B cell (primary cell): Measurements from ENCODE around the gene NT5DC4. TPM values are rescaled to one million over a fixed set of nuclear protein-coding genes. Genes with fewer than 3 reads are reported as not detected.

Experiments used
- ATAC-seq: fragments of 200-7000 bp; cut with Tn5 transposase; one replicate; pipeline ENCODE4 v1.10.0; 2021; ENCODE audit warnings: low read depth, mild to moderate bottlenecking, moderate number of reproducible peaks, moderate library complexity
- CTCF ChIA-PET: fragments of 350-600 bp; sonication (Branson Sonifier 250); formaldehyde crosslinking; loops from one replicate; lab custom pipeline; 2021; ENCODE audit warnings: antibody characterized with exemption, inconsistent platforms; lab: Charles Lee
- POLR2A ChIA-PET: fragments of 350-600 bp; sonication (Branson Sonifier 250); formaldehyde crosslinking; loops from one replicate; lab custom pipeline; 2021; ENCODE audit warnings: antibody characterized with exemption; lab: Charles Lee
- DNase-seq: peaks from one replicate; pipeline ENCODE4 v3.0.0; 2013
- H2AFZ ChIP-seq: 2 replicates; pipeline ENCODE4 v1.6.1; 2012; ENCODE audit warnings: mild to moderate bottlenecking, low read depth, low read length; ENCODE audit not compliant: insufficient read depth, poor library complexity, severe bottlenecking
- H3K27ac ChIP-seq, 2 donors: 1 replicate in 1 of 2; 2 replicates in 1 of 2; pipeline ENCODE4 v1.5.1; 2012 to 2013; ENCODE audit warnings: low read length in 2 of 2, mild to moderate bottlenecking in 2 of 2, moderate library complexity in 1 of 2
- H3K27me3 ChIP-seq, 4 experiments: fragments of 200-600 bp in 1 of 4; sonication (generic) in 1 of 4; replicated peaks in 1 of 4; 1 replicate in 2 of 4; 2 replicates in 2 of 4; pipeline versions ENCODE4 v1.6.1 to v1.7.0; 2013 to 2016; ENCODE audit warnings: low read length in 3 of 4, mild to moderate bottlenecking in 2 of 4, mixed read lengths in 1 of 4, moderate library complexity in 1 of 4; ENCODE audit not compliant: insufficient read depth in 4 of 4, control insufficient read depth in 3 of 4; ENCODE audit errors: control extremely low read depth in 1 of 4
- H3K36me3 ChIP-seq, 2 experiments: replicated peaks in 1 of 2; 1 replicate in 1 of 2; 2 replicates in 1 of 2; pipeline versions ENCODE4 v1.6.1 to v1.7.1; 2013; ENCODE audit warnings: low read length in 1 of 2; ENCODE audit not compliant: insufficient read depth in 2 of 2, control insufficient read depth in 1 of 2; ENCODE audit errors: control extremely low read depth in 1 of 2, extremely low read depth in 1 of 2
- H3K4me1 ChIP-seq, 2 donors: fragments of 200-600 bp in 1 of 2; sonication (generic) in 1 of 2; 1 replicate in 1 of 2; 2 replicates in 1 of 2; pipeline versions ENCODE4 v1.5.1 to v1.6.1; 2013 to 2017; ENCODE audit warnings: low read length in 2 of 2; ENCODE audit not compliant: control insufficient read depth in 2 of 2, insufficient read depth in 2 of 2
- H3K4me2 ChIP-seq: replicated peaks from 2 replicates; pipeline ENCODE3; 2012; ENCODE audit warnings: mild to moderate bottlenecking, low read depth, low read length; ENCODE audit not compliant: poor library complexity, severe bottlenecking
- H3K4me3 ChIP-seq, 5 experiments: fragments of 200-600 bp in 1 of 5; sonication (generic) in 1 of 5; 1 replicate in 3 of 5; 2 replicates in 2 of 5; pipeline versions ENCODE4 v1.5.1 to v1.7.0; 2011 to 2016; ENCODE audit warnings: low read length in 4 of 5, mild to moderate bottlenecking in 4 of 5, low read depth in 2 of 5, control low read depth in 1 of 5, moderate library complexity in 1 of 5; ENCODE audit not compliant: insufficient read depth in 1 of 5; ENCODE audit errors: control extremely low read depth in 1 of 5, extremely low read depth in 1 of 5
- H3K79me2 ChIP-seq: fragments of 200-600 bp; sonication (generic); one replicate; pipeline ENCODE4 v1.6.0; 2016; ENCODE audit warnings: low read length; ENCODE audit not compliant: control insufficient read depth, insufficient read depth
- H3K9ac ChIP-seq: fragments of 200-600 bp; sonication (generic); 2 replicates; pipeline ENCODE4 v1.6.1; 2017; ENCODE audit warnings: mild to moderate bottlenecking, low read length, moderate library complexity
- H3K9me3 ChIP-seq, 3 donors: one replicate each; pipeline versions ENCODE4 v1.6.1 to v1.7.1; 2013; ENCODE audit warnings: low read length in 2 of 3; ENCODE audit not compliant: control insufficient read depth in 2 of 3, insufficient read depth in 1 of 3; ENCODE audit errors: control extremely low read depth in 1 of 3
- H4K20me1 ChIP-seq: 2 replicates; pipeline ENCODE4 v1.6.0; 2012; ENCODE audit warnings: mild to moderate bottlenecking, low read length; ENCODE audit not compliant: insufficient read depth, control insufficient read depth, poor library complexity, severe bottlenecking
- H3K27ac Mint-ChIP-seq: one replicate; pipeline ENCODE4 v1.8.0; 2021; ENCODE audit warnings: mixed read lengths
- H3K27me3 Mint-ChIP-seq: one replicate; pipeline ENCODE4 v1.8.0; 2021; ENCODE audit warnings: mixed read lengths
- H3K4me1 Mint-ChIP-seq: one replicate; pipeline ENCODE4 v1.8.0; 2021; ENCODE audit warnings: mixed read lengths
- H3K4me3 Mint-ChIP-seq: one replicate; pipeline ENCODE4 v1.8.0; 2021; ENCODE audit warnings: mixed read lengths
- H3K9me3 Mint-ChIP-seq: one replicate; pipeline ENCODE4 v1.8.0; 2022; ENCODE audit warnings: mixed read lengths; ENCODE audit not compliant: insufficient read depth
- CTCF ChIP-seq: fragments of 200-600 bp; IDR thresholded peaks from one replicate; pipeline ENCODE4 v1.8.0; 2022; ENCODE audit warnings: antibody characterized with exemption, mild to moderate bottlenecking
- EZH2 ChIP-seq: IDR thresholded peaks from 2 replicates; pipeline ENCODE4 v1.6.1; 2012; ENCODE audit warnings: borderline replicate concordance, low read depth, mild to moderate bottlenecking, moderate library complexity, low read length; ENCODE audit not compliant: insufficient read depth, poor library complexity, severe bottlenecking
- WGBS: methylation state at CpG from one replicate; pipeline ENCODE4 v1.1.5; 2013; ENCODE audit warnings: missing lambda C conversion rate; ENCODE audit not compliant: insufficient coverage; 5-methylcytosine and 5-hydroxymethylcytosine counted together
- intact Hi-C: fragments of 100-400 bp; cut with micrococcal nuclease; formaldehyde crosslinking; loops from one replicate; pipeline ENCODE4 v1.10.0; 2022
- polyA plus RNA-seq: library from polyadenylated mRNA; depleted of rRNA; stranded (reverse); fragments of >200 nt; gene quantifications from 2 replicates; pipeline ENCODE4 v1.2.3, GENCODE V29; 2012
- total RNA-seq, 2 donors: library from RNA; stranded (reverse); fragments of 120-200 nt in 1 of 2; gene quantifications; 1 replicate in 1 of 2; 2 replicates in 1 of 2; pipeline versions ENCODE4 v1.2.3 to v1.2.4, GENCODE V29; 2013 to 2022

The NT5DC4 gene
- total and polyA plus RNA-seq, 2 donors (not counting 1 experiment from before 2014, with no cell fraction given), result 2.0 TPM; not detected in 1

GRCh38 chr2:112762276-112762675 lies 41.5 kb downstream of the NT5DC4 start:
- DNase-seq (no peak), ATAC-seq (no peak)
- WGBS, result 94% methylated on average over 4 of the region's 4 CpGs
- Histone ChIP-seq H3K36me3 (no peaks in the 10 kb centered on the region), H3K27ac (no peak overlapping the region), H3K9me3 (no peaks in the 10 kb centered on the region), H2AFZ (no peak overlapping the region), H3K4me1 (peaks cover 5 to 12% of the 10 kb centered on the region in 2 donors), H3K79me2 (peaks cover 13% of the 10 kb centered on the region), H3K9ac (no peak overlapping the region), H4K20me1 (no peaks in the 10 kb centered on the region), H3K4me3 (no peak overlapping the region), H3K27me3 (no peaks in the 10 kb centered on the region), H3K4me2 (no peak overlapping the region)
- Mint-ChIP-seq H3K27me3 (no peaks in the 10 kb centered on the region), H3K4me1 (peaks cover 21% of the 10 kb centered on the region), H3K9me3 (no peaks in the 10 kb centered on the region), H3K4me3 (no peak overlapping the region), H3K27ac (no peak overlapping the region)
- no peak for TF ChIP-seq CTCF
- TF ChIP-seq EZH2, result no peak
- CTCF ChIA-PET, result interaction anchor here (0.7 to 1.0 kb wide), 2 partner anchors 9 to 10 kb away, joined by 3 to 4 read pairs; no protein-coding TSS in a partner anchor
- POLR2A ChIA-PET, result no interaction called here
- intact Hi-C loops, result loop anchor here (10.0 kb wide), 1 partner anchor 277 kb away; the partner anchor contains the start of gene TTL
